ENCODE results near the gene RBM8A. TPM values are rescaled to one million over a fixed set of nuclear protein-coding genes. Genes with fewer than 3 reads are reported as not detected.

The RBM8A gene
- total and polyA plus RNA-seq, 2 donors = 51.3 to 107 TPM

DNA sequence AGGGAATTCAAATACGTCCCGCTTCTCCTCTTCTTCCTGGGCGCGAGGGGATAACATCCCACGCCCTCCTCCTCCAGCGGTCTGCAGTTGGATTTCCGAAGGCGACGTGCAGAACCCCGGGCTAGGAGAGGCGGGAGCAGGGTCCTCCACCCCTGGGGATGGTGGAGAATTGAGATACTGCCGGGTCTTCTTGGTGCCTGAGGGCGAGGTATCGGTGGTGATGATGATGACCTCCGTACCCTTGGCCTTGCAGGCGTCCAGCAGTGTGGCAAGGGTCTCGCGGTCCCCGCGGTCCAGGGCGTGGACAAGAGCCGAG lies 33.8 kb upstream of the RBM8A start:
- no peak for DNase-seq (ENCODE audit: extremely low spot score)
- H3K27ac ChIP-seq (ENCODE audit: low read depth) = peak overlapping the region; percentile 88
- H3K36me3 ChIP-seq (ENCODE audit: insufficient read depth) = no peaks in the 10 kb centered on the region
- peaks cover 1% of the 10 kb centered on the region for H3K4me1 ChIP-seq (ENCODE audit: insufficient read depth)
- under 1% methylated on average over 22 of the region's 22 CpGs for WGBS
- H3K4me3 ChIP-seq (ENCODE audit: low read depth, low read length) = peak overlapping the region; percentile 50

DNA sequence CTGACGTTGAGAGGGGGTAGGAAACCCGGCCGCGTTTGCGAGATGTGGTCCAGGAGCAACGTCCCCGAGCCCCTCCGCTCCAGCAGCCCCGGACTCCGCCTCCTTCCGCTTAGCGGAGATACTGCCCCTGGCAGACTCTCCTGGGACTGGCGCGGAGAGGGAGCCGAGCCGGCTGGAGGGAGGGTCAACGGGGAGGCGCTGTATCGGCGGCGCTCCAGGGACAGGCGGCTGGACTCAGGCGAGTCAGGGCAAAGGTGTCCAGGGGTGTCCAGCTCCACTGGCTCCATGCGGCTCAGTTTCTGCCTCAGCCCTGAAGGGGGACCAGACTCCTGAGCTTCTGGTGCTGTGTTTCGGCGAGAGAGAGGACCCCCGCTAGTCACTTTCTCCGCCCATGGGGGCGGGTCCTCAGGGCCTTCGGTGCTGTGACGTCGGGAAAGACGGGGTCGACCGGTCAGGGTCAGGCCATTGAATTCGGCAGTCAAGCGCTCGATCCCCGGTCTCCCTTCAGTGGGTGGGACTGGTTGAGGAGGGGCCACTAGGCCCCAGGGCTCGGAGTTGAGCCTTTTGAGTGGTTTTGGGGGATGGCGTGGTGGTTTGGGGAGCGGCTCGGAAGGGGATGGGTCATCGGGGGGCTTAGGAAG lies 33.3 kb upstream of the RBM8A start:
- H3K4me3 ChIP-seq (ENCODE audit: low read depth, low read length) = peak overlapping the region; percentile 50
- DNase-seq (ENCODE audit: extremely low spot score) = no peak
- WGBS = under 1% methylated on average over 44 of the region's 44 CpGs
- peaks cover 1% of the 10 kb centered on the region for H3K4me1 ChIP-seq (ENCODE audit: insufficient read depth)
- H3K27ac ChIP-seq (ENCODE audit: low read depth) = peak overlapping the region; percentile 88
- H3K36me3 ChIP-seq (ENCODE audit: insufficient read depth) = no peaks in the 10 kb centered on the region

DNA sequence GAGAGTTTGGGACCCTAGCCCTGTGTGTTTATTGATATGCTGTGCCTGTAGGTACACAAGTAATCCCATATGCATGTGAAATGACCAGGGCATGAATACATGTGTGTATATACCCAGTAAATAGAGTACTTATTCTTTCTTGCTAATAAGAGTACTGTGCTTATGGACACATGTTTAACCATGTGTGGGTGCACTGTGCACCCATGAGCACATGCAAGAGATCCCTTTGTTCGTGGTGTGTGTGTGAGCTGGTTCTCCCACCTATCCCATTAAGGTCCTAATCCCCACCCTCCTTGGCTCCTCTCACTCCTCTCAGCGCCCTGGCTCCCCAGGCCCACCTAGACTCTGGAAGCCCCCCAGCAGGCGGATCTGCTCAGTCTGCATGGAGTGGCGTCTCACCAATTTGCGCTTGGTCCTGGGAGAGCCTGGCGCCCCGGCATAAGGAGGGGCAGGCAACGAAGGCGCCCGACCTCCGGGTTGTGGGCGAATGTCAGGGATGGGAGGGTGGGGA lies 32.7 kb upstream of the RBM8A start:
- DNase-seq (ENCODE audit: extremely low spot score) = no peak
- WGBS = 8% methylated on average over 12 of the region's 12 CpGs
- no peaks in the 10 kb centered on the region for H3K36me3 ChIP-seq (ENCODE audit: insufficient read depth)
- peak overlapping the region; percentile 50 for H3K4me3 ChIP-seq (ENCODE audit: low read depth, low read length)
- H3K27ac ChIP-seq (ENCODE audit: low read depth) = peak overlapping the region; percentile 88
- peaks cover 1% of the 10 kb centered on the region for H3K4me1 ChIP-seq (ENCODE audit: insufficient read depth)

DNA sequence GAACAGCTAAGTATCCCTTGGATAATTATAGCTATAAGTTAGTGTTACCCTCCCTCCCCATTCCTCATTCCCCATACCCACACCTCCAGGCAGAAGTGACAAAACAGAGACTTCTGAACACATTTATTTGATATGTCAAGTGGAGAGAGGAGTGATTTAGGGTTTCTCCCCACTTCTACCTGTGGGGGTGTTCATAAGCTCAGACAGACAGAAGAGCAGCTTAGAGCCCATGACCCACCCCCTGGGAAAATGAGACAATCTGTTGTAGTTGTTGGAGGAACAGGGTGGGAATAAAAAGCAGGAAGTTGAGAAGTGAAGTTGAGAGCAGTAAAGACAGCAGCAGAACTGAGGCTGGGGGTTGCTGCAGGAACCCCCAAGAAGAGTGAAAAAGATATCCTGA lies 32.0 kb upstream of the RBM8A start:
- H3K4me3 ChIP-seq (ENCODE audit: low read depth, low read length) = no peak overlapping the region
- no peak overlapping the region for H3K27ac ChIP-seq (ENCODE audit: low read depth)

DNA sequence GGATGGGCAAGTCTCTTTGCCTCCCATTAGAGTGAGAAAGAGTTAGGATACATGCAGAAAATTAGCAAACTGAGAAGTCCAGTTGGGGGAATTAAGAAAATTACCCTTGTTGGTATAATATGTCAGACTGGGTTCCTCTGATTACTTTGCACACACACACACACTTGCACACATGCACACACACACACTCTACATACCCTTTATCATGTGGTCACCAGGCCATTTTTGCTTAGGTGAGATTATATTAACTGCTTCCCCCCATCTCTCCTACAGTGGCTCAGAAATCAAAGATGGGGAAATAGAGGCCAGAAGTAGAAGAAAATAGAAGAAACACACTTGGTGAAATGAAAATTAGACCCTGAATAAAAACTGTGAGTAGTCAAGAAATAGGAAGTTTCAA lies 31.4 kb upstream of the RBM8A start:
- no peak overlapping the region for H3K27ac ChIP-seq (ENCODE audit: low read depth)

More for the DNA sequence above, 32.0 kb upstream of the RBM8A start:
- Histone ChIP-seq H3K4me1 (ENCODE audit: insufficient read depth) (peaks cover 1% of the 10 kb centered on the region), H3K36me3 (ENCODE audit: insufficient read depth) (no peaks in the 10 kb centered on the region)
- no peak for DNase-seq (ENCODE audit: extremely low spot score)

DNA sequence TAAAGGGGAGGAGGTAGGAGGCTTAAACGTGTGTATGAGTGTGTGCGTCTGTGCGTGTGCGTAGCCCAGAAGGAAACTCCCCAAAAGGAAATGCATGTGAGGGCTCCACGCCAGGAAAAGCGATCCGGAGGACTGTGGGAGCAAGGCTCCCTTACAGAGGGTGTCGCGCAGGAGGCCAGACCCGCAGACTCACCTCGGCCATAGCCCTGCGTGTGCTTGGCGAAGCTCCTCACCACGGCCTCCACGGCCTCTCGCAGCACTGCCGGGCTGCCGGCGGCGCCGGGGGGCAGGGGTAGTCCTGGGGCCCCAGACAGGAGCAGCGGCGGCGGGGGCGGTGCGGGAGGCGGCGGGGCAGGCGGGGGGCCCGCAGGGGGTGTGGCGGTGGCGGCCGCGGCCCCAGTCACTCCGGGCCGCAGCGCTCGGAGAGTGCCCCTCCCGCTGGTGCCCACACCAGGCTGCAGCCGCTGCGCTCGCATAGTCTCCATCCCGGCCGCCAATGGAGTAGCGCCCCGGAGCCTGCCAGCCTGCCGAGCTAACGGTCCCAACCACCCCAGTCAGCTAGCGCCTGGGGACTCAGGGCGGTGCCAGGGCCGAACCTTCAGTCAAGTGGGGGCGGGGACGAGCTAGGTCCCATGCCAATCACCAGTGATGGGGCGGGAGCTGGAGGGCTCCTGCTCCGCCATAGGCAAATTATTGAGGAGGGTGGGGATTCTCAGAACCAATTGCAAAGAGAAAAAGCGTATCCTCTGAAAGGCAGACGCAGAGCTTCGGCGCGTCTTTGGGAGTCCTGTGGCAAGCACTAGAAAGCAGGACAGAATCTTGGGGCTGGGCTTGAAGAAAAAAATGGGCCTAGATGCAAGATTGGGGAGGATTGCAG lies 30.4 kb upstream of the RBM8A start, which contains the start of gene LIX1L:
Gene LIX1L (minus strand): TSS at position 575 of the 877 bp plus-strand sequence. CDS start 90 bp downstream, at position 485.
- H3K4me3 ChIP-seq (ENCODE audit: low read depth, low read length) = peak within 1 kb of the TSS; percentile 81
- H3K27ac ChIP-seq (ENCODE audit: low read depth) = peak within 1 kb of the TSS; percentile 90
- under 1% methylated on average over 60 of the region's 60 CpGs for WGBS
- DNase-seq (ENCODE audit: extremely low spot score) = peak; percentile 92
- H3K36me3 ChIP-seq (ENCODE audit: insufficient read depth) = no peaks in the 10 kb centered on the region
- no peaks in the 10 kb centered on the region for H3K4me1 ChIP-seq (ENCODE audit: insufficient read depth)

More for the DNA sequence above, 31.4 kb upstream of the RBM8A start:
- DNase-seq (ENCODE audit: extremely low spot score) = no peak
- no peaks in the 10 kb centered on the region for H3K36me3 ChIP-seq (ENCODE audit: insufficient read depth)
- no peak overlapping the region for H3K4me3 ChIP-seq (ENCODE audit: low read depth, low read length)
- peaks cover 1% of the 10 kb centered on the region for H3K4me1 ChIP-seq (ENCODE audit: insufficient read depth)

DNA sequence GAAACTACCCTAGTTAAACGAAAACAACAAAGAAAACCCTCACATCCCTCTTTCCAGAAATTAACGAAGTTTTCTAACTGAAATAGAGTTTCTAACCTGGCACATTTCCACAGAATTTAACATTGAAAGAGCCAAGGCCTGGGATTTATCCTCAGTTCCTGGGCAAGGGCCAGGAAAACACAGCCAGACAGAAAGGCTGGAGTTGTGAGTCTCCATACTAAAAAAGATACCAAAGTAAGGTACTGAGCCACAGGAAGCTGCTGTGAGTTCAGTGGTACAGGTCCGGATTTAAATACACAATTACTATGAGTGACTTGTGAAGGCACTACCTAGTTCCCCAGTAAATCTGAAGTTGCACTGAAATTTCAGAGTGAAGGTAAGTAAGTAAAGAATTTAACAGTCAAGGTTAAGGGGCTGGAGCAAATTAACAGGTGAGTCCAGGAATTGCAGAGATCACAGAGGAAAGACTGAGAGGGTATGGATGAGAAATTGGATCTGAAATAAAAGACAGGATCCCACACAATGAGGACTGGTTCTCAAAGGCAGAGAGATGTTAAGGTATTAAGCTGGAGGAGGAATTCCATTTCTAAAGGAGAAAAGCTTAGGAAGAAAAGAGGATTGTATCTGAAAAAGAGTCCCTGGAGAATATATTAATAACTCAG lies 29.6 kb upstream of the RBM8A start:
- DNase-seq (ENCODE audit: extremely low spot score) = no peak
- H3K36me3 ChIP-seq (ENCODE audit: insufficient read depth) = no peaks in the 10 kb centered on the region
- peak overlapping the region; percentile 81 for H3K4me3 ChIP-seq (ENCODE audit: low read depth, low read length)
- peak overlapping the region; percentile 66 for H3K27ac ChIP-seq (ENCODE audit: low read depth)
- 5% methylated on average over 3 of the region's 3 CpGs for WGBS
- no peaks in the 10 kb centered on the region for H3K4me1 ChIP-seq (ENCODE audit: insufficient read depth)

DNA sequence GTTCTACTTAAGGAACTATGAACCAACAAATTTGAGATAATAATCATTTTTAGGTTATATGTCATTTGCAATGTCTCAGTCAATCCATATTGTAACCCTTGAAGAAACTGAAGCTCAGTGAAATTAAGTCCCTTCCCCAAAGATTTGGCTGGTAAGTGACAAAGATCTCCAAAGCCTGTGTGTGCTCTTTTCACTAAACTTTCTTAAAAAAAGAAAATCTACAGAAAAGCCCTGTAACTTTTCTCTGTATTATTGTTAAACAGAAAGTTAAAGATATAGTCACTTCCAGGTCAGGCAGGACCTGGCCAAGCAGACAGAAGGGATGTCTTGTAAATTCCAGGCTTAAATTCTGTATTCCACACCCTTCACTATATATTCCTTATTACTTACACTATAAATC lies 29.1 kb upstream of the RBM8A start:
- H3K27ac ChIP-seq (ENCODE audit: low read depth) = no peak overlapping the region
- H3K36me3 ChIP-seq (ENCODE audit: insufficient read depth) = no peaks in the 10 kb centered on the region
- no peaks in the 10 kb centered on the region for H3K4me1 ChIP-seq (ENCODE audit: insufficient read depth)
- DNase-seq (ENCODE audit: extremely low spot score) = no peak
- H3K4me3 ChIP-seq (ENCODE audit: low read depth, low read length) = no peak overlapping the region

DNA sequence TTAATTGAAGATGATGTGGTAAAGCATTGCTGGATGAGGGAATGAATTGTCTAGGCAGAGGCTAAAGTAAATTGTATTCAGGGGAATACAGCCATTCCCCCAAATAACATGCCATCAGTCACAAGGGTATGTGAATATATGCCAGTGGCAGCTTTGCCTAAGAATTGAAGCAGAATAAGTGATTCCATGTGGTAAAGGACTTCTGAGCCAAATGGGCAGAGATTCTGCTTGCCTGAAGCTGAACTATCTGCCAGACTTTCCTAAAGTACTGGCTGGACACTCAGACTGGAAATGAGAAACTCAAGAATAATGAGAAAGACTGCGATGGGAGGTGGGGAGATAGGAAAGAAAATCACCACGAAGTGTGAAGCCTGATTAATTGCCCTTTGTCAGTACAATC lies 28.2 kb upstream of the RBM8A start:
- WGBS = 23% methylated on average over 2 of the region's 2 CpGs

DNA sequence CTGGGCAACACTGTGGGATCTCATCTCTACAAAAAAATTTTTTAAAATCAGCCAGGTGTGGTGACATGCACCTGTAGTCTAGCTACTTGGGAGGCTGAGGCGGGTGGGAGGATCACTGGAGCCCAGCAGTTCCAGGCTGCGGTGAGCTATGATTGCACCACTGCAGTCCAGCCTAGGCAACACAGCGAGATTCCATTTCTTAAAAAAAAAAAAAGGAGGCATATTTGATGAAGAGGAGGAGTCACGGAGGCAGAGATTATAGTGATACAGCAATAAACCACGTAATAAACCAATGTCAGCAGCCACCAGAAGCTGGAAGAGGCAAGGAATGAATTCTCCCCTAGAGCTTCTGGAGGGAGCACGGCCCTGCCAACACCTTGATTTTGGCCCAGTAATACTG lies 26.6 kb upstream of the RBM8A start:
- Histone ChIP-seq H3K4me1 (ENCODE audit: insufficient read depth) (no peaks in the 10 kb centered on the region), H3K4me3 (ENCODE audit: low read depth, low read length) (no peak overlapping the region), H3K36me3 (ENCODE audit: insufficient read depth) (no peaks in the 10 kb centered on the region), H3K27ac (ENCODE audit: low read depth) (no peak overlapping the region)
- WGBS = 66% methylated on average over 6 of the region's 6 CpGs
- no peak for DNase-seq (ENCODE audit: extremely low spot score)

More for the DNA sequence above, 28.2 kb upstream of the RBM8A start:
- Histone ChIP-seq H3K4me3 (ENCODE audit: low read depth, low read length) (no peak overlapping the region), H3K4me1 (ENCODE audit: insufficient read depth) (no peaks in the 10 kb centered on the region), H3K27ac (ENCODE audit: low read depth) (no peak overlapping the region), H3K36me3 (ENCODE audit: insufficient read depth) (no peaks in the 10 kb centered on the region)
- no peak for DNase-seq (ENCODE audit: extremely low spot score)

DNA sequence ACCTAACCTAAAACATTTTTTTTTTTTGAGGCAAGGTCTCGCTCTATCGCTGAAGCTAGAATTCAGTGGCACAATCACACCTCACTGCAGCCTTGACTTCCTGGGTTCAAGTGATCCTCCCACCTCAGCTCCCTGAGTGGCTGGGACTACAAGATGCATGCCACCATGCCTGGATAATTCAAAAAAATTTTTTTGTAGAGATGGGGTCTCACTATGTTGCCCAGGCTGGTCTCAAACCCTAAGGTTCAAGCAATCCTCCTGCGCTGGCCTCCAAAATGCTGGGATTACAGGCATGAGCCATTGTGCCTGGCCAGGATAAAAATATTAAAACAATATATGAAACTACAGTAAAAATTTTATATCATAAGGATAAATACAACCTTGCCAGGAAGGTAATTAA lies 25.6 kb upstream of the RBM8A start:
- no peaks in the 10 kb centered on the region for H3K4me1 ChIP-seq (ENCODE audit: insufficient read depth)
- no peak overlapping the region for H3K4me3 ChIP-seq (ENCODE audit: low read depth, low read length)
- no peaks in the 10 kb centered on the region for H3K36me3 ChIP-seq (ENCODE audit: insufficient read depth)
- DNase-seq (ENCODE audit: extremely low spot score) = no peak
- WGBS = 98% methylated on average over 3 of the region's 3 CpGs
- H3K27ac ChIP-seq (ENCODE audit: low read depth) = no peak overlapping the region

DNA sequence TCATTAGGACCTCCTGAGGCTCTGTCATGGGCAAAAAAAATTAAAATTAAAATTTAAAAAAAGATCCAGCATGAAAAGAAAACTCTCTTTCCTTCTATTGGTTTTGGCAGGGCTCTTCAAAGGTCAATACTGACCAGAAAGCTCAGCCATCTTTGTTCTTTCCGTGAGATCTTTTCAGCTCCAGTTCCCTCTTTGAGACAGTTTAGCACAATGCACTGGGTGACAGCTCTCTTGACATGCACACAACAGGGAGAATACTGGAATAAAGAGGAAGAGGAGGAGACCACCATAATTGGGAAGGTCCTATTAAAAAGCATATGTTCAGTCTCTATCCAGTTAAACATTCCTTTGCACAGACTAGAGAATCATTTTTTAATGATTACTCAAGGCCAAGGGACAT lies 24.2 kb upstream of the RBM8A start:
- 90% methylated on average over 1 of the region's 1 CpG for WGBS
- Histone ChIP-seq H3K27ac (ENCODE audit: low read depth) (no peak overlapping the region), H3K4me3 (ENCODE audit: low read depth, low read length) (no peak overlapping the region), H3K36me3 (ENCODE audit: insufficient read depth) (no peaks in the 10 kb centered on the region), H3K4me1 (ENCODE audit: insufficient read depth) (no peaks in the 10 kb centered on the region)
- DNase-seq (ENCODE audit: extremely low spot score) = no peak

DNA sequence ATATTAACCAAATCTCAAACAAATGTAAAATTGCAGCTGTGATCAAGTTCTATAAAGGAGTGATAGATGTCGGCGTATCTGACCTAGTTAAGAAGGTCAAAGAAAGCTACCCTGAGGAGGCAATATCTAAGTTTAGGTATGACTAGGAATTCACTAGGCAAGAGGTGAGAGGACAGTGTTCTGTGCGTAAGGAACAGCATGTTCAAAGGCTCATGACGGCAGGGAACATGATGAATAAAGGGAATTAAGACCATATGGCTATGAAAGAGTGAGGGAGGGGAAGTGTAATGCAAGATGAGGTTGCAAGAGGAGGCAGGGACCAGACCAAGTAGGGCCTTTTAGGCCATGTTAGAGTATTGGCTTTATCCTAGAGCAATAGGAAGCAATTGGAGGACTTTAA lies 21.9 kb upstream of the RBM8A start:
- Histone ChIP-seq H3K36me3 (ENCODE audit: insufficient read depth) (no peaks in the 10 kb centered on the region), H3K27ac (ENCODE audit: low read depth) (no peak overlapping the region)
- WGBS = 89% methylated on average over 4 of the region's 4 CpGs

DNA sequence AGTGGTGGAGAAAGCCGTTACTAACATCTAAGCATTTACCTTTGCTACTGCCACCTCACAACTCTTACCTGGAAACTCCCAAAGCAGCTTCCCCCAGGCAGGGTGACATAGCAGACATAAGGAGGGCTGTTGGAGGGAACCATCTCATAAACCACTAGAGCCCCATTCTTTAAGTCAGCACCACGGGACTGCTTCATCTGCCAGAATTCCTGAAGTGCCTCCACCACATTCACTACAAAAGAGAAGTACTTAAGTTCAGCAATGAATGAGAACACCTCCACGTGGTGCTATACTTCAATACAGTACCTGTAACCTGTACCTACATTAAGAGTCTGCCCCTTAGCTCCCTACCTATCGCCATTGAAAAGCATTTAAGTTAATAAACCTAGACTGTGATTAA lies 20.3 kb upstream of the RBM8A start:
- Histone ChIP-seq H3K27ac (ENCODE audit: low read depth) (no peak overlapping the region), H3K4me3 (ENCODE audit: low read depth, low read length) (no peak overlapping the region), H3K4me1 (ENCODE audit: insufficient read depth) (no peaks in the 10 kb centered on the region), H3K36me3 (ENCODE audit: insufficient read depth) (no peaks in the 10 kb centered on the region)
- no peak for DNase-seq (ENCODE audit: extremely low spot score)
- 69% methylated on average over 4 of the region's 4 CpGs for WGBS

More for the DNA sequence above, 21.9 kb upstream of the RBM8A start:
- H3K4me1 ChIP-seq (ENCODE audit: insufficient read depth) = no peaks in the 10 kb centered on the region
- no peak overlapping the region for H3K4me3 ChIP-seq (ENCODE audit: low read depth, low read length)
- no peak for DNase-seq (ENCODE audit: extremely low spot score)
